Small intestine (tissue), 7 donors: Measurements from ENCODE around the gene TERT. TPM values are rescaled to one million over a fixed set of nuclear protein-coding genes. Genes with fewer than 3 reads are reported as not detected.

Source experiments
- DNase-seq, 2 donors: peaks; one replicate each; pipeline versions ENCODE4 v3.0.0 to v3.0.0-alpha.2; 2013
- FAIRE-seq: peaks from 2 replicates; lab custom pipeline; 2012; peaks lifted over from hg19 to GRCh38; lab: Jason Lieb, UNC
- H3K27ac ChIP-seq, 3 donors: one replicate each; pipeline ENCODE4 v1.5.1; 2013; ENCODE audit warnings: low read length in 2 of 3, mild to moderate bottlenecking in 2 of 3, control low read depth in 1 of 3, inconsistent platforms in 1 of 3, low read depth in 1 of 3, moderate library complexity in 1 of 3
- H3K27me3 ChIP-seq, 3 donors: one replicate each; pipeline ENCODE4 v1.6.1; 2013; ENCODE audit warnings: low read length in 3 of 3, inconsistent platforms in 1 of 3; ENCODE audit not compliant: control insufficient read depth in 3 of 3, insufficient read depth in 3 of 3
- H3K36me3 ChIP-seq, 3 donors: one replicate each; pipeline ENCODE4 v1.6.1; 2013; ENCODE audit warnings: low read length in 3 of 3, inconsistent platforms in 1 of 3, low read depth in 1 of 3, mild to moderate bottlenecking in 1 of 3, moderate library complexity in 1 of 3; ENCODE audit not compliant: control insufficient read depth in 3 of 3, insufficient read depth in 2 of 3
- H3K4me1 ChIP-seq, 3 donors: one replicate each; pipeline ENCODE4 v1.6.1; 2013; ENCODE audit warnings: low read length in 2 of 3, inconsistent platforms in 1 of 3, low read depth in 1 of 3, mild to moderate bottlenecking in 1 of 3, moderate library complexity in 1 of 3; ENCODE audit not compliant: control insufficient read depth in 3 of 3, insufficient read depth in 2 of 3
- H3K4me3 ChIP-seq, 3 donors: one replicate each; pipeline ENCODE4 v1.5.1; 2013; ENCODE audit warnings: low read length in 3 of 3, control low read depth in 1 of 3, inconsistent platforms in 1 of 3, low read depth in 1 of 3, mild to moderate bottlenecking in 1 of 3, moderate library complexity in 1 of 3
- H3K9me3 ChIP-seq, 2 donors: one replicate each; pipeline ENCODE4 v1.6.1; 2013; ENCODE audit warnings: low read depth in 1 of 2, low read length in 1 of 2; ENCODE audit not compliant: control insufficient read depth in 2 of 2, insufficient read depth in 1 of 2
- WGBS, 3 donors: extraction: QIAGEN DNeasy Blood & Tissue Kit; methylation state at CpG; one replicate each; pipeline ENCODE4 v1.1.7; 2013; 5-methylcytosine and 5-hydroxymethylcytosine counted together
- polyA plus RNA-seq, 4 donors: library from polyadenylated mRNA; stranded (reverse) in 3 of 4; unstranded in 1 of 4; fragments of 200-250 nt in 3 of 4; fragments of 120-200 nt in 1 of 4; gene quantifications; one replicate each; pipeline versions ENCODE4 v1.2.1 to v1.2.3, GENCODE V29; 2013
- donor health status: healthy with polysubstance abuse.
- donor health status: control.
- donor health status: control.
- donor health status: Bipolar disorder and iron deficiency.
- donor health status: healthy.

TERT gene
- polyA plus RNA-seq, 4 donors, result 0.54 to 4.2 (median 1.4) TPM; not detected in 1

GRCh38 chr5:1212881-1213280 is 82.0 kb downstream of the TERT start:
- H3K27me3 ChIP-seq, result no peaks in the 10 kb centered on the region
- H3K9me3 ChIP-seq, result peaks cover 0 to 5% of the 10 kb centered on the region in 2 donors
- H3K4me3 ChIP-seq, result no peak overlapping the region
- H3K27ac ChIP-seq, result no peak overlapping the region
- FAIRE-seq (no peak), DNase-seq (no peak)
- peaks cover 0 to 93% (median 19%) of the 10 kb centered on the region in 3 donors for H3K36me3 ChIP-seq
- 91 to 94% (median 92%) methylated on average over 7 to 18 of the region's 18 CpGs for WGBS, 3 donors
- peaks cover 0 to 27% (median 0%) of the 10 kb centered on the region in 3 donors for H3K4me1 ChIP-seq

GRCh38 chr5:1212271-1212670 is 82.6 kb downstream of the TERT start:
- Histone ChIP-seq H3K4me1 (peaks cover 0 to 33% (median 0%) of the 10 kb centered on the region in 3 donors), H3K4me3 (no peak overlapping the region), H3K9me3 (peaks cover 0 to 5% of the 10 kb centered on the region in 2 donors), H3K36me3 (peaks cover 0 to 92% (median 19%) of the 10 kb centered on the region in 3 donors), H3K27me3 (no peaks in the 10 kb centered on the region), H3K27ac (no peak overlapping the region)
- FAIRE-seq, result no peak
- DNase-seq, result no peak
- 89 to 94% (median 94%) methylated on average over 19 to 20 of the region's 20 CpGs for WGBS, 3 donors

- peaks cover 0 to 5% of the 10 kb centered on the region in 2 donors for H3K9me3 ChIP-seq
- no peak overlapping the region for H3K4me3 ChIP-seq
- H3K4me1 ChIP-seq, result peaks cover 0 to 38% (median 0%) of the 10 kb centered on the region in 3 donors
- FAIRE-seq (no peak), DNase-seq (no peak)
- WGBS, 3 donors, result 94 to 98% (median 96%) methylated on average over 9 of the region's 9 CpGs
- H3K27ac ChIP-seq, result no peak overlapping the region
- H3K36me3 ChIP-seq, result peaks cover under 1 to 92% (median 18%) of the 10 kb centered on the region in 3 donors
- H3K27me3 ChIP-seq, result no peaks in the 10 kb centered on the region
Observed at GRCh38 chr5:1211701-1212100, 83.2 kb downstream of the TERT start.

- 89 to 96% (median 93%) methylated on average over 19 to 21 of the region's 21 CpGs for WGBS, 3 donors
- no peak for DNase-seq
- FAIRE-seq, result no peak
- no peak overlapping the region for H3K27ac ChIP-seq
- peaks cover 3 to 91% (median 11%) of the 10 kb centered on the region in 3 donors for H3K36me3 ChIP-seq
- no peak overlapping the region for H3K4me3 ChIP-seq
- H3K4me1 ChIP-seq, result peaks cover 0 to 44% (median 2%) of the 10 kb centered on the region in 3 donors
- no peaks in the 10 kb centered on the region for H3K27me3 ChIP-seq
- H3K9me3 ChIP-seq, result peaks cover 0 to 5% of the 10 kb centered on the region in 2 donors
Observed at GRCh38 chr5:1210832-1211251, 84.0 kb downstream of the TERT start.

- Histone ChIP-seq H3K27me3 (no peaks in the 10 kb centered on the region), H3K4me3 (no peak overlapping the region), H3K9me3 (no peaks in the 10 kb centered on the region), H3K27ac (peak overlapping the region in 1 of 3 donors; percentile 66), H3K36me3 (peaks cover 3 to 91% (median 10%) of the 10 kb centered on the region in 3 donors), H3K4me1 (peaks cover 0 to 51% (median 2%) of the 10 kb centered on the region in 3 donors)
- no peak for FAIRE-seq
- no peak for DNase-seq
- 67 to 78% (median 67%) methylated on average over 21 of the region's 21 CpGs for WGBS, 3 donors
Observed at GRCh38 chr5:1209896-1210776, 84.7 kb downstream of the TERT start.

GRCh38 chr5:1209489-1209852 is 85.4 kb downstream of the TERT start:
- WGBS, 3 donors, result 23 to 58% (median 39%) methylated on average over 2 of the region's 2 CpGs
- Histone ChIP-seq H3K27me3 (no peaks in the 10 kb centered on the region), H3K4me3 (no peak overlapping the region), H3K4me1 (peaks cover 0 to 57% (median 2%) of the 10 kb centered on the region in 3 donors), H3K27ac (peak overlapping the region in 2 of 3 donors; percentile 34 to 66), H3K36me3 (peaks cover 3 to 93% (median 8%) of the 10 kb centered on the region in 3 donors), H3K9me3 (no peaks in the 10 kb centered on the region)
- no peak for DNase-seq
- FAIRE-seq, result no peak

GRCh38 chr5:1208743-1209488 is 86.0 kb downstream of the TERT start:
- Histone ChIP-seq H3K27me3 (no peaks in the 10 kb centered on the region), H3K4me3 (no peak overlapping the region), H3K9me3 (no peaks in the 10 kb centered on the region), H3K27ac (peak overlapping the region in 2 of 3 donors; percentile 63 to 66), H3K36me3 (peaks cover 3 to 93% (median 8%) of the 10 kb centered on the region in 3 donors), H3K4me1 (peaks cover 0 to 62% (median 2%) of the 10 kb centered on the region in 3 donors)
- FAIRE-seq (no peak), DNase-seq (peak; percentile 75 to 81)
- WGBS, 3 donors, result 39 to 72% (median 52%) methylated on average over 22 to 24 of the region's 24 CpGs

- Histone ChIP-seq H3K27ac (peak overlapping the region in 2 of 3 donors; percentile 63 to 66), H3K9me3 (no peaks in the 10 kb centered on the region), H3K4me1 (peaks cover 0 to 68% (median 2%) of the 10 kb centered on the region in 3 donors), H3K4me3 (peak overlapping the region in 1 of 3 donors; percentile 2), H3K36me3 (peaks cover 3 to 93% (median 8%) of the 10 kb centered on the region in 3 donors), H3K27me3 (no peaks in the 10 kb centered on the region)
- WGBS, 3 donors, result 47 to 66% (median 52%) methylated on average over 17 of the region's 17 CpGs
- no peak for DNase-seq
- no peak for FAIRE-seq
Observed at GRCh38 chr5:1208221-1208742, 86.6 kb downstream of the TERT start.
